ENCODE measurements around the gene TBC1D30. TPM values are rescaled to one million over a fixed set of nuclear protein-coding genes. Genes with fewer than 3 reads are reported as not detected.

The TBC1D30 gene
- total RNA-seq, 2 experiments from 2014 or later: 0.28 to 0.49 TPM

- H3K27ac Mint-ChIP-seq: no peak overlapping the region
- Histone ChIP-seq H3K4me3 (ENCODE audit: low read length) (no peak overlapping the region), H3K9me3 (ENCODE audit: control insufficient read depth in 1 of 2, insufficient read depth in 1 of 2, low read length in 2 of 2) (no peaks in the 10 kb centered on the region), H3K4me1 (ENCODE audit: insufficient read depth, low read length) (no peaks in the 10 kb centered on the region), H3K27me3 (ENCODE audit: control insufficient read depth in 1 of 2, insufficient read depth in 2 of 2, low read length in 2 of 2) (no peaks in the 10 kb centered on the region), H3K36me3 (ENCODE audit: insufficient read depth, low read length) (no peaks in the 10 kb centered on the region), H3K27ac (ENCODE audit: low read depth in 1 of 2, low read length in 2 of 2) (no peak overlapping the region)
- no peaks in the 10 kb centered on the region for H3K27me3 Mint-ChIP-seq
- H3K36me3 Mint-ChIP-seq (ENCODE audit: low read depth): no peaks in the 10 kb centered on the region
- ATAC-seq (ENCODE audit: poor library complexity): no peak
- no peaks in the 10 kb centered on the region for H3K4me1 Mint-ChIP-seq (ENCODE audit: low read depth)
- ChIA-PET POLR2A (no interaction called here), CTCF (no interaction called here)
- H3K9me3 Mint-ChIP-seq: no peaks in the 10 kb centered on the region
- no peak for TF ChIP-seq CTCF (IDR thresholded peaks at IDR 0.05)
- no peak overlapping the region for H3K4me3 Mint-ChIP-seq
- no peak for DNase-seq
- intact Hi-C loops (cut with DNase I, micrococcal nuclease): no loop called here
These were observed 50.7 kb downstream of the TBC1D30 start for GRCh38 chr12:64875186-64875585.

- no peaks in the 10 kb centered on the region for H3K27me3 Mint-ChIP-seq
- H3K36me3 Mint-ChIP-seq (ENCODE audit: low read depth): no peaks in the 10 kb centered on the region
- no peak overlapping the region for H3K4me3 Mint-ChIP-seq
- Histone ChIP-seq H3K36me3 (ENCODE audit: insufficient read depth, low read length) (no peaks in the 10 kb centered on the region), H3K4me1 (ENCODE audit: insufficient read depth, low read length) (no peaks in the 10 kb centered on the region), H3K27me3 (ENCODE audit: control insufficient read depth in 1 of 2, insufficient read depth in 2 of 2, low read length in 2 of 2) (no peaks in the 10 kb centered on the region), H3K27ac (ENCODE audit: low read depth in 1 of 2, low read length in 2 of 2) (no peak overlapping the region), H3K4me3 (ENCODE audit: low read length) (no peak overlapping the region), H3K9me3 (ENCODE audit: control insufficient read depth in 1 of 2, insufficient read depth in 1 of 2, low read length in 2 of 2) (no peaks in the 10 kb centered on the region)
- no peak overlapping the region for H3K27ac Mint-ChIP-seq
- TF ChIP-seq CTCF (IDR thresholded peaks at IDR 0.05): no peak
- ChIA-PET POLR2A (no interaction called here), CTCF (no interaction called here)
- no peak for ATAC-seq (ENCODE audit: poor library complexity)
- no peak for DNase-seq
- no peaks in the 10 kb centered on the region for H3K4me1 Mint-ChIP-seq (ENCODE audit: low read depth)
- intact Hi-C loops (cut with DNase I, micrococcal nuclease): no loop called here
- H3K9me3 Mint-ChIP-seq: no peaks in the 10 kb centered on the region
These were observed 52.1 kb downstream of the TBC1D30 start for GRCh38 chr12:64876388-64877071.

GRCh38 chr12:64877363-64878004 lies 53.0 kb downstream of the TBC1D30 start:
- Histone ChIP-seq H3K27ac (ENCODE audit: low read depth in 1 of 2, low read length in 2 of 2) (no peak overlapping the region), H3K4me1 (ENCODE audit: insufficient read depth, low read length) (no peaks in the 10 kb centered on the region), H3K36me3 (ENCODE audit: insufficient read depth, low read length) (no peaks in the 10 kb centered on the region), H3K4me3 (ENCODE audit: low read length) (no peak overlapping the region), H3K9me3 (ENCODE audit: control insufficient read depth in 1 of 2, insufficient read depth in 1 of 2, low read length in 2 of 2) (no peaks in the 10 kb centered on the region), H3K27me3 (ENCODE audit: control insufficient read depth in 1 of 2, insufficient read depth in 2 of 2, low read length in 2 of 2) (no peaks in the 10 kb centered on the region)
- ChIA-PET CTCF (interaction anchor here (0.9 kb wide), 1 partner anchor 11 kb away, joined by 3 read pairs; no protein-coding TSS in a partner anchor), POLR2A (no interaction called here)
- H3K36me3 Mint-ChIP-seq (ENCODE audit: low read depth): no peaks in the 10 kb centered on the region
- ATAC-seq (ENCODE audit: poor library complexity): no peak
- no peaks in the 10 kb centered on the region for H3K9me3 Mint-ChIP-seq
- H3K4me3 Mint-ChIP-seq: no peak overlapping the region
- no peak overlapping the region for H3K27ac Mint-ChIP-seq
- no peak for DNase-seq
- TF ChIP-seq CTCF (IDR thresholded peaks at IDR 0.05): no peak
- intact Hi-C loops (cut with DNase I, micrococcal nuclease): no loop called here
- H3K27me3 Mint-ChIP-seq: no peaks in the 10 kb centered on the region
- no peaks in the 10 kb centered on the region for H3K4me1 Mint-ChIP-seq (ENCODE audit: low read depth)

Measured in CD4-positive, alpha-beta T cell (primary cell).